Activated CD8-positive, alpha-beta memory T cell treated with anti-CD3 and anti-CD28 coated beads, Interleukin-2, amount 50 U/mL, for 4 hours (primary cell): ENCODE data around the gene COL18A1.

Source experiments
- DNase-seq: peaks from one replicate; pipeline ENCODE4 v3.0.0-alpha.2; 2020

The COL18A1 gene

DNA sequence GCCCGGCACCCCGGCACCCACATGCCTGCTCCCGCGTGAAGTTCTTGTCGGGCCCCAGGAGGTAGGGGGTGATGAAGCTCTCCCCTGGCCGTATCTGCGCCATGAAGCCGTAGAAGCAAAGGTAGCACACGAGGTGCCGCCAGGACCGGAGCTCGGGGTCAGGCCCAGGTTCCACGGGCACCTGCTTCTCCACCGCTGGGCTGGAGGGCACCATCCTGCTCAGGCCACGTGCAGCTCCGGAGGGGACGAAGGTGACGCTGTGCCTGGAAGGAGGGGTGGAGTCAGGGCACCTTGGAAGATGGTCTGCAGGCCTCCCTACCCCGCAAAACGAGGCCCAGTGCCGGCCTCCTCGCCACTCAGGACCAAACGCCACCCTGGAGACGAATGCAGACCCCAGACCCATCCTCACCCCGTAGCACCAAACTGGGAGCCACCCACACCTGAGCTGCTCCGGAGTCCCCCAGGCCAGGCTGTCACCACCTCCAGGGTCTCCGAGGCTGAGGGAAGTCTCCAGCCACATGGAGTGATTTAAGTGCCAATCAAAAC is 132.9 kb downstream of the COL18A1 start:
- peak; percentile 12 for DNase-seq

DNA sequence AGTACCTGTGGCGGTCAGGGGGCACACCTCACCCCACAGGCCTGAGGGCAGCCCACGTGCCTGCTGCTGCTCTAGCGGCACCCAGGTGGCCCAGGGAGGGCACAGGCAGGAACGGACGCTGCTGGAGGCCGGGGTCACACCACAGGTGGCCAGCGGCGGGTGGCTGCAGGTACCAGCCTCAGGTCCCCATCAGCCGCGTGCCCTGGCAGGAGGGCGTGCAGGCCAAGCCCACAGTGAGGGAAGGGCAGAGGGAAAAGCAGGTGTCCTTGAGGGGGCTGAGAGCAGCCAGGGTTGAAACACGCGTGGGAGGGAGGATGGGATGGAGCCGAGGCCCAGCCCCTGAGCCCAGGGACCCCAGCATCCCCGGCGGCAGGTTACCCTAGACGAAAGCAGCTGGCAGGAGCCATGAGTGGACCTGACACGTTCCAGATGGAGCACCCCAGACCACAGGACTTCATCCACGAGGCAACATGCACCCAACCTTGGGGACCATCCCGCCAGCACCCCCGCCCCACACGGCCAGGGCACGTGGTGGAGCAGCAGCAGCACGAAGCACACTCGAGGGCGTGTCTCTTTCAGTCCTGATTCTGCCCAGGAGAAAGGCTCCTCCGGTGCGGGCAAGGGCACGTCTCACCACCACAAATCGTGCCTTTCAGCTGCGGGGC is 133.5 kb downstream of the COL18A1 start:
- peak; percentile 14 for DNase-seq

DNA sequence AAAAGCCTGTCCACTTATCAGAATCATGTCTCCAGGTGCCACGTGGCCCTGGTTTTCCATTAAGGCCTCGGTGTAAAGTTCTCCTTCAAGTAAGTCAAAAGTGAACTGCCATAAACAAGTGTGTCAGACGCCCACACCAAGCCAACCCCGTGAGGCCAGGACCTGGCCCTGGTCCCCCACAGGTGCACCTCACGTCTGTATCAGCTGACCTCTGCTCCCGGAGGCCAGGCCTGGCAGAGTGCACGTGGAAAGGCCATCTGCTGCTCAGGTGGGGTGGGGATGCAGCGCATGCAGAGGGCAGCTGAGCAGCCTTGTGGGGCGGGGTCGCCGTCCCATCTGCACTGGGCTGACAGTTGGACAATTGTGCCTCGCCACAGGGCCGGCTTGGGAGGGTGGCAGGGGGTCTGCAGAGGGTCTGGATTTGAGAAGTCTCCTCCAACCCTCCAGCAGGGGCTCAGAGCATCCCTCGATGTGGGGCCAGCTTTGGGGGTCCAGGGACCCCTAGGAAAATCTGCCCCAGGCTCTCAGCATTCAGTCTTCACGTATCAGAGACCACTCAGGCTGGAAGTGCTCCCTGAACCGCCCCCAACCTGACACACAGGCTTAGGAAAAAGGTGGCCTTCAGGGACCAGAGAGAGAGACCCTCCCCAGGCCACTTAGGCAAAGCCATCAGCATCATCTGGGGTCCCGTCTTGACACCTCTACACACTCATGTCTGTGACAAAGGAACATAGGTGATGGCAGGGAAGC is 134.3 kb downstream of the COL18A1 start:
- no peak for DNase-seq

DNA sequence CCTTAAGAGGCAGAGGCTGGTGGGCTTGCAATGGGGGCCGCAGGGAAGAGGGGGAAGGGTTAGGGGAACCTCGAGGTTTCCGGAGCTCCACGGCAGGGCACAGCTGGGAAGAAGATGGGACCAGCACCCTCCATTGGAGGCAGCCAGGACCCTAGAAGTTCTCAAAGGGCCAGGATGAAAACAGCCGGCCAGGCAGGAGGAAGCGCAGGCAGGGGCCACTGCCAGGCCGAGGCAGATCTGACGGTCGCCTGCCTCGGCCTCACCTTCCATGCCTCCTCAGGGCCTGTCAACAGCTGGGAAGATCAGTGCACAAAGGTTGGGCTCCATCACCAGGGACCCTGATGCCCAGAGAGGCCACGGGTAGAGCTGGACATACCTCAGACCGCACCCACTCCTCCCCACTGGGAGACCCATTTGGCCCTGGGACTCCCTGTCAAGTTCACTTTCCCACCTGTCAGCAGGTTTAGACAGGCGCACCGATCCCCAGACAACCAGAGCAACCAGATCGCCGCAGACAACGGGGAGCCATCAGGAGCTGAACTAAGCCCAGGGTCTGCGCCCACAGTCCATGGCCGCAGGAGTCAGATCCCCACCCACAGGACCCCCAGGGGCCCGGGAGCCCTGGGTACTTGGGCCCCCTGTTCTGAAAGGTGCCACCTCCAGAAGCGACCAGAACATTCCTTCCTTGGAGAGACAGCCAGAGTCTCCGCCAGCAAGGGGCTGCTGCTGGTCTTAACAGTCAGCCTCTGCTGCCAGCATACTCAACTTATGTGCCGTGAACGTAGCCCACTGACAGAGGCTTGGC is 135.0 kb downstream of the COL18A1 start:
- no peak for DNase-seq

DNA sequence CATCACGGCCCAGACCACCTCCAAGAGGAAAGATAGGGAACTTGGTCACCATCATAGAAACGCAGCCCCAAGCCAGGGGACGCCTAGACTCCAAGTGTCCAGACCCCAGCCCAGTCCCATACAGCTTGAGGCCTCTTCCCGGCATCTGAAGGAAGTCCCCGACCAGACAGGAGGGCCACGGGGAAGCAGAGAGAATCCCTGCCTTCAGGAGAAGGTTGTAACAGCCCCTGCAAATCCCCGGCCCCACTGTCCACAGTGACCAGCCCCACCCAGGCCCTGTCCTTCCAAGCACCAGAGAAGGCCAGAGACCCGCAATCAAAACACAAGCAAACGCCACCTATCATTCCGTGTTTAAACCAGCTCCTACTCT is 135.6 kb downstream of the COL18A1 start:
- no peak for DNase-seq

DNA sequence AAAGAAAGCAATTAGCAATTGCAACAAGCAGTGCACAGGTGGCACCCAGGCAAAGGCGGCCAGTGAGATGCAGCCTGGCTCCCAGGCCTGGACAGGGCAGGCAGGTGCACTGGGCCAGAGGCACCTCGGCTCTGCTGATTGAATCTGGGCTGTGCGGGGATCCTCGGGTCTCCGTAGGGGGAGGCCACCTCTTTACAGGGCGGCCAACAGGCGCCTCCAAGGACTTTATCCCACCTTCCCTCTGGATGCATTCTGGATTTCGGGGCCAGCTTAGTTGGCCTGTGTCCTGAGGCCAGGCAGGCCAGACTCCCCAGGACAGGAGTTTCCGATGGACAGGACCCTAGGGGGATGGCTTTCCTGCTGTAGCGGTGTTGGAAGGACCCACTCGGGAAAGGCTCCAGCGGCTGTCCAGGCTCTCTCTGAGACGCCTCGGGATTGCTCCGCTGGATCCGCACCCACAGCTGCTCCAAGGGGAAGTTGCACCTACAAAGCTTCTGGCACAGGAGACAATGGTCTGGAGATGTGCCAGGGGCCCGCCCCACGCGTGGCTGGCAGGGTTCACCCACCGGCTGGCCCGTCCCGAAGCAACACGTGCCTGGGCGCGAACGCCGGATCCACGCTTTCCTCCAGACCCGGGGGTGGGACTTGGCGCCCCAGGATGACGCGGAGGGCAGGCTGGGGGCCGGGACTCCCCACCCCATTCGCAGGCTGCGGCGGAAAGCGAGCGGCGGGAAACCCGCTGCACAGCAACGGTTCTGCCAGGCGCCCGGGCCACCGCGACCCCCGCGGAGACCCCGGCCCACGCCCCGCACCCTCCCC is 136.5 kb downstream of the COL18A1 start:
- DNase-seq: peak; percentile 80

DNA sequence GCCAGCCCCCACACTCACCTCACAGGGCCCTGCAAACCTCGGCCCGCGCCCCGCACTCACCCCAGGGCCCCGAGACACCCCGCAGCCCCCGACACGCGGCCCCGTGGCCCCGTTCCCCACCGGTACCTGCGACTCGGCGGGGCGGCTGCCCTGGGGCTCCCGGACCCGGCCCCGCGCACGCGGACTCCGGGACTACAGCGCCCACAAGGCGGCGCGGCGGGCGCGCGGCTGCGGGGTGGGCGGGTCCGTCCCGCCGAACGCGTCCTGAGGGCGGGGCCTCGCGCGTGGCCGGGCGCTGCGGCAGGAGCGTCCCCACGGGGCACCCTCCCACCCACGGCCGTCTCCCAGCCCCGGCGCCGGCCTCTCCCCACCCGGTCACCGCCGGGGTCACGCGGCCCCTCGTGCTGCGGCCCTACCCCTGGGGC is 137.3 kb downstream of the COL18A1 start, which contains the start of gene SLC19A1:
TSS of gene SLC19A1 (minus strand) at position 199 of the 425 bp plus-strand sequence. CDS start 4,481 bp downstream, outside the sequence.
- DNase-seq: peak; percentile 81

DNA sequence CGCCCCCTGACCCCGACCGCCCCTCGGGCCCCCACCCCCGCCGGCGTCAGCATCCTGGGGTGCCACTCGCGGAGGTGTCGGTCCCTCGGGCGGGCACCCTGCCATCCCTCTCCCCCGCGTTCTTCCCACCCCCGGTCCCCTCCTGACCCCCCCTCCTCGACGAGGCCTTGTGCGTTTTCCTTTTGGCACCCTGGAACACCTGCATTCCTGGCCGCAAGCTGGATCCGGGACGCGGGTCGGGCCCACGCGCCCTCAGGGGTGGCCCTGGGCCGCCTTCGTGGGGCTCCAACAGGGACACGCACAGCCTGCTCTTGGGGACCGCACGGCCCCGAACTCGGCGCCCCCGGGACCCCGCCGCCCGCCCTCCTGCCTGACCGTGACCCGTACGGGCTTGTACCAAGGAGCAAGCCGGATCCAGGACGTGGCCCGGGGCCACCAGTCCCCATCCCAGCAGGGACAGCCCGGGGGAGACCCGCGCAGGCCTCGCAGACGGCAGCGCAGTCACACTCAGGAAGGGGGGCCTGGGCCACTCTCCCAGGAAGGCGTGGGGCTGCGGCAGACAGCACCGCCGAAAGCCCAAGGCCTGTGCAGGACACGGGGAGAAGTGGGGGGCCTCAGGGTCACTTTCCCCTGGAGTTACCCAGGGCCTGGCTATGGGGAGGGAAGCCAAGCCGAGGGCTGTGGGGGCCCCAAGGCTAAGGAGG is 137.9 kb downstream of the COL18A1 start:
- DNase-seq: no peak

DNA sequence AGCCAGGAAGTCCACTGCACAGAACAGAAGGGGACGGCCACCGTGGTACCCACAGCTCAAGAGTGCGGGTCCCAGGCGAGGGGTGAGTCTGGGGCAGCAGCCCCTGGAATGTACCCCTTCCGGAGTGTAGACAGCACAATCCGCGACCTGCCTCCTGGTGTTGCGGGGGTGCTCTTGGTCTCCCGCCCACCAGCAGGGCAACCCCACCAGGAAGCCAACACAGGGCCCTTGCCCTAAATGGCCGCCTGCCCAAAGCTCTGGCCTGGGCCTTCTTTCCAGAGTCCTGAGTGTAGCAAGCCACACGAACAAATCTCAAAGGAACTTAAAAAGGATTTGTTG is 138.4 kb downstream of the COL18A1 start:
- no peak for DNase-seq

DNA sequence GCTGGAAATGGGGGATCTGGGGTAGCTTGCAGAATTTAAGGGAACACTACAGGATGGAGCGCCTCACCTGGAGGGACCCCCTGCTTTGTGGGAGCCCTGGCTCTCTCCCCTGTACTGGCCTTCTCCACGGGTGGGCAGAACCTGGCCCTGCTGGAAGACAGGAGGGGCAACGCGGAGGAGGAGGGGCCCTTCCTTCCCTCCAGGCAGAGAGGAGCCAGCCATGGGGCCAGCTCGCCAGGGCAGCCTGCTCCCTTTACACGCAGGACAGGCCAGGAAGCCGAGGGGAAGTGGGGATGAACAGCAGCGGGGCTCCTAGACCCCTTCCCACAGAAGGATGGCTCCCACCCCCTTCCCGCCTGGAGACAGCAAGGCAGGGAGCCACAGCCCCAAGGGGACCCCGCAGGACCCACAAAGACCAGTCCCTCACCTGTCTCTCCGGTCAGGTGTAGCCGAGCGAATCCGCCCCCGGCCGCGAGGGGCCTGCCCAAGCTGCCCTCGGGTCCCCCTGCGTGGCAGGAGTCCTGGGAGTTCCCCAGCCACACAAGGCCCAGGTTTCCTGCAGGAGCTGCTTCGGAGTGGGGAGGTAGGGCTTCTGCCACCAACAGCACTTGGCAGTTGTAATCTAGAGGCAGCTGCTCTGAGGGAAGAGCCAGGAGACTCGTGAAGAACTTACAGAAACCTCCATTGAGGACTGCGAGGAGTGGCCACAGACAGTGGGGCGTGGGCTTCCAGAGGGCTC is 138.9 kb downstream of the COL18A1 start:
- DNase-seq: no peak

DNA sequence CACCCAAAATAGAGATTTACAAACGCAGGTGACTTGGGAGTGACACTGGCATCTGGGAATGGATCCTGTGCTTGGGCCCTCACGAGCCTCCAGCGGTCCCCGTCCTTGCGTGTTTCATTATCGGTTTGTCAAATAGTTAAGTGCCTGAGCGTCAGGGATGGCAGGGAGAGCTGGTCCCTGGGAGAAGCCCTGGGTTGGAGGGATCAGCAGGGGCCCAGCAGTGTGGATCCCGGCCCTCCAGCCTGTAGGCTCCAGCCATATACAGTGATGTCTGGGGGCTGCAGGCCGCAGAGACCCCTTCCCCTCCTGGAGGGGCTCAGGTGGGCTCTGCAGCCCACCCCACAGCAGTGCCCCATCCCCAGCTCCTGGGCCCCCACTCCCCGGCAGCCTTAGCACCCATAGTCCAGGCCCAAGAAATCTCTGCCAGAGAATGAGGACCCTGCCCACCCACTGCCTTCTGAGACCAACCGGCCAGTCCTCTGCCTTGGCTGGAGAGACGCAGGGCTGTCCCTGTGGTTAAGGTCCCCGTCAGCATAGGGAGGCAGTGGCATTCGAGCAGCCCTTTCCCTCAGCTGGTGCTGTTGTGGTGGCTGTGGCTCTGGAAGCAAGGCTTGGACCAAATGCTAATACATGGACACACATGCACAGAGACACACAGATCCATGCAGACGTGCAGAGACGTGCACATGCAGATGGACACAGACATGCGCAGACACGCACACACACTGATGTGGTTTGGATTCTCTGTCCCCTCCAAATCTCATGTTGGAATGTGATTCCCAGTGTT is 139.7 kb downstream of the COL18A1 start:
- DNase-seq: no peak

DNA sequence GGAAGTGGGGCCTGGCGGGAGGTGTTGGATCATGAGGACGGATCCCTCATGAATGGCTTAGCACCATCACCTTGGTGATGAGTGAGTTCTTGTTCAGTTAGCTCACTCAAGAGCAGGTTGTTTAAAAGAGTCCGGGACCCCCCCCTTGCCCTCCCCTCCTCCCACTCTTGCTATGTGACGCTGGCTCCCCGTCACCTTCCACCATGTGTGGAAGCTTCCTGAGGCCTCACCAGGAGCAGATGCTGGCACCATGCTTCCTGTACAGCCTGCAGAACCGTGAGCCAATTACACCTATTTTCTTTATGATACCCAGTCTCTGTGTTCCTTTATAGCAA is 140.2 kb downstream of the COL18A1 start:
- no peak for DNase-seq

DNA sequence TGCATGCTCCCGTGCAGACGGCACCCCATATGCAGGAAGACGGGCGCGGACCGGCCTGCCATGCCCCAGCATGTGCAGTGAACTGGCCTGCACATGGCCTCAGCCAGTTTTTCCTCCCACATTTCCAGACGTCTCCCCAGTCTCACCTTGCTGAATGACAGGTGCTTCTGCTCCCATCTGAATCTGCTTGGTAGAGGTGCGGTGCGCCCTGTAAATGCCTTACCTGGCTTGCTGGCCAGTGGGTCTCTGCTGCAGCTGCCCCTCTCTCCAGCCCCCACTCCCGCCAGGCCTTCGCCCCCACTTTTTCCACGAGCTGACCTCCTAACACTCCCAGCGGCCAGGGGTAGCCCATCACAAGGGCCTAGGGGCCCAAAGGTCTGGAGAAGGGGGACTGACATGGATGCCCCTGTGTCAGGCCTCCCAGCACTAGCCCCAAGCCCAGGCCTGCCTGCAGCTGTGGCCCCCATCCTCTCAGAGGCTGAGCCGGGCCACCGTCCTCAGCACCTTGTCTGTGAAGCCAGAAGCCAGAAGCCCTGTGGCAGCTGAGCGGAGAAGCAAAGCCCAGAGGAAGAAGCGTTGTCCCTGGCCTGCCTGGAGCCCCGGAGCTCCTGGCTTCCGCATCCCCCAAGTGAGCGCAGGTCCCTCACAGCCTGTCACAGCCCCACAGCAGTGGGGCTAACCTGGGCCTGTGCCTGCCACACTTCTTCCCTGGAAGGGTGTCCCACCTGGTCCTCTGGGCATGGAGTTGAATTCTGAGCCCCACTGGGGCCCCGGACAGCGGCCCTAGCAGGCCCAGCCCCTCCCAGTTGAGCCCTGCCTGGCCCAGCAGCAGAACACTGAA is 140.9 kb downstream of the COL18A1 start:
- DNase-seq: no peak

DNA sequence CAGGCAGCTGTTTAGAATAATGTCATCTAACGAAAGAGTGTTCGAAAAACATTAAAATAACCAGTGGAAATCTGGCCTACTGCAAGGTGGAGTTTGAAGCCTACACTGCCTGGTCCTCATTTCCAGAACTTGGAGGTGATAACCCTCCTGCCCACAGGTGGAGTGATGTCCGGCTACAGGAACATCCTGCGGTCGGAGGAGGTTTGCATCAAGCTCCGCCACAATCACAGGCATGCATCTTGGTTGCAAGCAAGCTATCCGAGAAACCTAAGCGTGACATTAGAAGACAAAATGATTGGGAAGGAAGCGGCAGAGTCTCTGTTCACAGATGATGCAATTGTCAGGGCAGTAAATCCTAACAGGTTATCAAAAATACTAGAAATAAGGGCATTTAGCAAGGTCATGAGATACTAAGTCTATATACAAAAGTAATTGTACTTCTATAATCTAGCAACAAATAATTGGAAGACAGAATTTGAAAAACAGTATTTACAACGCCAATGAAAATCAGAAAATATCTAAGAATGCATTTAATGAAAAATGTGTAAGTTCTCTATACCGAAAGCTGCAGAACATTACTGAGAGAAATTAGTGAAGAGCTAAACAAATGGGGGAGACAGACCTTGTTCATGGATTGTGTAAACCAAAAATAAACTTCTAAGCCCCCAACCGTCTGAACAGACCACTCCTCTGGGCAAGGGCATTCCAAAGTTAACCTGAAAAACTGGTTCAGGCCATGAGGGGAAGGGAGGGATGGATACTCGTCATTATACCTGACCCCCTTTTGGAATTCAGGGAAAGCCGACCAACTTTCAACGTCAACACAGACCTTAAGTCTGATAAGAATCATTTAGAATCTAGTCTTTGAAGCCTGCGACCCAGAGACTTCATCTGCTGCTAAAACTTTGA is 141.9 kb downstream of the COL18A1 start:
- no peak for DNase-seq

DNA sequence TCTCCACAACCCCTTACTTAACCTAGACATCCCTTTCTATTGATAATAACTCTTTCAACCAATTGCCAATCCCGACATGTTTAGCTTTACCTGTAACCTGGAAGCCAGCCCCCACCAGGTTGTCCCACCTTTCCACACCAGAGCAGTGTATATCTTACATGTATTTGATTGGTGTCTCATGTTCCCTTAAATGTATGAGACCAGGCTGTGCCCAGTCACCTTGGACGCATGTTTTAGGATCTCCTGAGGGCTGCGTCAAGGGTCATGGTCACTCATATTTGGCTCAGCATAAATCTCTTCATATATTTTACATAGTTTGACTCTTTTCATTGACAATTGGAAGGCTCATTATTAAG is 142.6 kb downstream of the COL18A1 start:
- no peak for DNase-seq

DNA sequence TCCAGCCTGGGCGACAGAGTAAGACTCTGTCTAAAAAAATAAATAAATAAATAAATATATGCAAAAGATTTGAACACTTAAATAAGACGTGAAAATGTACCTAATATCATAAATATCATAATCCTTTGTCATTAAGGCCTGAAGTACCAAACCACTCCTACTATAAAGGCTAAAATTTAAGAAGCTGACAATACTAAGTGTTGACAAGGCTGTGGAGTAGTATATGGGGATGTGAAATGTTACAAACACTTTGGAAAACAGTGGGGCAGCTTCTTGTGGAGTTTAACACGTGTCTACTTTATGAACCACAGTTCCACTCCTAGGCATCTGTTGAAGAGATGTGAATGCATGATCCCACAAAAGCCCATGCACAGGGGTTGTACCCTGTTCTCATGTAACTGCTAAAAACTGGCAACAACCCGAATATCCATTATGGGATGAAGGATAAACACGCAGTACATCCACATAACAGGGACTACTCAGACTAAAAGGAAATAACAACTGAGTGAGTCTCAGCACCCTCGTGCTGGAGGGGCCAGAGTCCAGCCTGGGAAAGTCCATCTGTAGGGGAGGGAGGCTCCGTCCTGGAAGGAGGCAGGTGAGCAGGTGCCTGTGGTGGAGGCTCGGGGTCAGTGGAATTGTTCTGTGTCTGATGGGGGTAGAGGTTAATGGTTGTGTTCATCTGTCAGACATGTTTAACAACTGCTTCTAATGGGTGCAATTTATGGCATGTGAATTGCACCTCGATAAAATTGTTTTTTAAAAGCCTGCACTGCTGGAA is 143.9 kb downstream of the COL18A1 start:
- no peak for DNase-seq

DNA sequence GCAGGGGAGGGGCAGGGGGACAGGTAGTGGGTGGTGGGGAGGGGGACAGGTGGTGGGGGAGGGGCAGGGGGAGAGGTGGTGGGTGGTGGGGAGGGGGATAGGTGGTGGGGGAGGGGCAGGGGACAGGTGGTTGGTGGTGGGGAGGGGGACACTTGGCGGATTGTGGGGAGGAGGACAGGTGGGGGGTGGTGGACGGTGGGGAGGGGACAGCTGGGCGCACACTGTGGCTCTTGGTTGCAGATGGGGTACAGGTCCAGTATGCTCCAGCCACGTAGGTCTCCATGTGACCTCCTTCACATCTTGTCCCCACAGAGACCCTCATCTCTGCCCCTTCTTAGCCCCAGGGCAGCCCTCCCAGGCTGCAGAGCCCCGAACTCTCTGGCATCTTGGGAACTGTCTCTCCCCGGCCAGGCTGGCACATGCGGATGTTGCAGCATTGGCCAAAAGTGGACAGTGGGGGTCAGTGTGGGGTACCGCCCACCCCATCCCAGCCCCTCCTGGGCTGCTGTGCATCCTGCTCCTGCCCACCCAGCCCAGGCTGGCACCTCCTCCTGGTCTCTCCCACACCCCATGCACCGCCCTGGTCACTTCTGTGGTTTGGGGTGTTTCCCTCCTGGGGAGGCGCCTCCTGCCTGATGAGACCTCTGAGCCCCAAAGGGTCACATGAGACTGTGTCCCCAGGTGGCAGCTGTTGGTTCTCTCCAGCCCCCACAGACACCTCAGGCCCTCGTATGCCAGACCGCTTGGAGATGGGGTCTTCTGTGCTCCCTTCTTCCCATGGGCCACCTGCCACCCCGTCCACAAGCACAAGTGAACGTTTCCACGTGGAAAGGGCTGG is 144.9 kb downstream of the COL18A1 start:
- no peak for DNase-seq
